Ectodermal cell (in vitro differentiated cells): ENCODE measurements around the gene TMC5.

Source experiments
- H3K27ac ChIP-seq: 2 replicates; pipeline ENCODE4 v1.7.0; 2013; ENCODE audit warnings: mild to moderate bottlenecking, low read depth, low read length; ENCODE audit not compliant: insufficient read depth, poor library complexity, severe bottlenecking
- H3K27me3 ChIP-seq: 2 replicates; pipeline ENCODE4 v1.7.0; 2013; ENCODE audit warnings: mild to moderate bottlenecking, low read length; ENCODE audit not compliant: insufficient read depth, control insufficient read depth, poor library complexity, severe bottlenecking
- H3K36me3 ChIP-seq: one replicate; pipeline ENCODE4 v1.7.0; 2013; ENCODE audit warnings: low read length; ENCODE audit not compliant: control insufficient read depth, insufficient read depth
- H3K4me1 ChIP-seq: one replicate; pipeline ENCODE4 v1.7.0; 2013; ENCODE audit warnings: low read length; ENCODE audit not compliant: control insufficient read depth, insufficient read depth
- H3K4me3 ChIP-seq: 2 replicates; pipeline ENCODE4 v1.7.0; 2013; ENCODE audit warnings: low read depth, low read length, control low read depth; ENCODE audit not compliant: insufficient read depth
- H3K9me3 ChIP-seq: 2 replicates; pipeline ENCODE4 v1.7.0; 2013; ENCODE audit warnings: mild to moderate bottlenecking, low read length, moderate library complexity; ENCODE audit not compliant: control insufficient read depth
- WGBS, 2 experiments: methylation state at CpG; one replicate each; pipeline ENCODE4 v1.1.7; 2013; ENCODE audit warnings: missing lambda C conversion rate in 2 of 2; 5-methylcytosine and 5-hydroxymethylcytosine counted together

Gene TMC5

GRCh38 chr16:19517424-19518089 is 99.9 kb downstream of the TMC5 start:
- peaks cover 11% of the 10 kb centered on the region for H3K4me1 ChIP-seq
- peaks cover 10% of the 10 kb centered on the region for H3K36me3 ChIP-seq
- no peak overlapping the region for H3K4me3 ChIP-seq
- 91 to 92% methylated on average over 7 to 8 of the region's 8 CpGs for WGBS, 2 experiments
- no peaks in the 10 kb centered on the region for H3K9me3 ChIP-seq
- no peak overlapping the region for H3K27ac ChIP-seq
- no peaks in the 10 kb centered on the region for H3K27me3 ChIP-seq

GRCh38 chr16:19518388-19518787 is 100.7 kb downstream of the TMC5 start:
- Histone ChIP-seq H3K27me3 (no peaks in the 10 kb centered on the region), H3K4me3 (no peak overlapping the region), H3K27ac (no peak overlapping the region), H3K36me3 (peaks cover 10% of the 10 kb centered on the region), H3K4me1 (peaks cover 11% of the 10 kb centered on the region), H3K9me3 (no peaks in the 10 kb centered on the region)
- 86 to 95% methylated on average over 1 to 2 of the region's 2 CpGs for WGBS, 2 experiments

- Histone ChIP-seq H3K36me3 (peaks cover under 1% of the 10 kb centered on the region), H3K4me1 (peaks cover 11% of the 10 kb centered on the region), H3K9me3 (no peaks in the 10 kb centered on the region), H3K27ac (no peak overlapping the region), H3K4me3 (peak overlapping the region; percentile 79), H3K27me3 (no peaks in the 10 kb centered on the region)
- 28 to 32% methylated on average over 8 of the region's 8 CpGs for WGBS, 2 experiments
Measured at GRCh38 chr16:19520861-19521331, 103.2 kb downstream of the TMC5 start.

GRCh38 chr16:19521471-19522396 is 104.1 kb downstream of the TMC5 start, which contains the start of gene GDE1:
Gene GDE1 (minus strand): TSS chr16:19522098. CDS start chr16:19521964, 134 bp downstream.
- peaks cover 11% of the 10 kb centered on the region for H3K4me1 ChIP-seq
- H3K36me3 ChIP-seq: no peaks in the 10 kb centered on the region
- H3K27me3 ChIP-seq: no peaks in the 10 kb centered on the region
- no peak within 1 kb of the TSS for H3K27ac ChIP-seq
- 0 to 1% methylated on average over 62 of the region's 62 CpGs for WGBS, 2 experiments
- peak within 1 kb of the TSS; percentile 79 for H3K4me3 ChIP-seq
- no peaks in the 10 kb centered on the region for H3K9me3 ChIP-seq

DNA sequence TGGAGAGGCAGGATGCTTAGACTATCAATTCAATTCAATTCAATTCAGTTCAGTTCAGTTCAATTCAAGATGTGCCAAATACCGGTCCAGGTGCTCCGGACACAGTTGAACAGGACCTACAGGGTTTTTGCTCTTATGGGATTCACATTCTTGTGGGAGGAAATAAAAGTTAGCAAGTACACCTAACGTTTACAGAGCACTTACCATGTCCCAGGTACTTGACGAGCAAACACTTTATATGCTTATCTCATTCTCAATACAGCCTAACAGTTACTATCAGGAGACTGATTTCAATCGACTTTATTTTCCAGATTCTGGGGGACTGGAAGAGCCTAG is 104.7 kb downstream of the TMC5 start:
- Histone ChIP-seq H3K9me3 (no peaks in the 10 kb centered on the region), H3K27me3 (no peaks in the 10 kb centered on the region), H3K4me3 (peak overlapping the region; percentile 79), H3K27ac (no peak overlapping the region), H3K4me1 (peaks cover 11% of the 10 kb centered on the region), H3K36me3 (no peaks in the 10 kb centered on the region)
- WGBS, 2 experiments: 53 to 59% methylated on average over 5 of the region's 5 CpGs

DNA sequence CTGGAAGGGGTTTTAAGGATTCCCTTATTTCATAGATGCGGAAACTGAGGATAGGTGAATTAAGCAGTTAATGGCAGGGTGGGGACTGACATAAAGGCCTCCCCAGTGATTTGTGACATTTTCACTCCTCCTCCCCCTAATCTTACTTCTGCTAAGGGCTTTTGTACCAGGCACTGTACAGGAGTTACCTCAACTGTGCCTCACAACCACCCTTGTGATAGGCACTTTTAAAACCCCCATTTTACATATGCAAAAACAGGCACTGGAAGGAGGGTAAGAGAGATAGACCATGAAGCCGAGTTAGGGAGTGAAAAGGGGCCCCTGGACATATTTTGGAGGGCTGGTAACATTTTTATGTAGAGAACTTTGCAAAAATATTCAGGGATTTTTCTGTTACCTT is 105.1 kb downstream of the TMC5 start:
- H3K4me3 ChIP-seq: no peak overlapping the region
- no peak overlapping the region for H3K27ac ChIP-seq
- no peaks in the 10 kb centered on the region for H3K27me3 ChIP-seq
- H3K9me3 ChIP-seq: no peaks in the 10 kb centered on the region
- peaks cover 11% of the 10 kb centered on the region for H3K4me1 ChIP-seq
- peaks cover under 1% of the 10 kb centered on the region for H3K36me3 ChIP-seq
- 79 to 92% methylated on average over 2 of the region's 2 CpGs for WGBS, 2 experiments

DNA sequence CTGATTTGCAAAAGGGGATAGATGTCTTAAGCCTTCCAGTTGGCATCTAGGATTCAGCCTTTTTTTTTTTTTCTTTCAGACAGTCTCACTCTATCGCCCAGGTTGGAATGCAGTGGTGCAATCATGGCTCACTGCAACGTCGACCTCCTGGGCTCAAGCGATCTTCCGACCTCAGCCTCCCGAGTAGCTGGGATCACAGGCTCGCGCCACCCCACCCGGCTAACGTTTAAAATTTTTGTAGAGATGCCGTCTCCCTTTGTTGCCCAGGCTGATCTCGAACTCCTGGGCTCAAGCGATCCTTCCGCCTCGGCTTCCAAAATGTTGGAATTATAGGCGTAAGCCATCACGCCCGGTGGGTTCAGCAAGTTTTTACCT is 105.5 kb downstream of the TMC5 start:
- Histone ChIP-seq H3K27me3 (no peaks in the 10 kb centered on the region), H3K4me3 (no peak overlapping the region), H3K9me3 (no peaks in the 10 kb centered on the region), H3K36me3 (peaks cover 5% of the 10 kb centered on the region), H3K4me1 (peaks cover 11% of the 10 kb centered on the region), H3K27ac (no peak overlapping the region)
- 83 to 84% methylated on average over 18 of the region's 18 CpGs for WGBS, 2 experiments

DNA sequence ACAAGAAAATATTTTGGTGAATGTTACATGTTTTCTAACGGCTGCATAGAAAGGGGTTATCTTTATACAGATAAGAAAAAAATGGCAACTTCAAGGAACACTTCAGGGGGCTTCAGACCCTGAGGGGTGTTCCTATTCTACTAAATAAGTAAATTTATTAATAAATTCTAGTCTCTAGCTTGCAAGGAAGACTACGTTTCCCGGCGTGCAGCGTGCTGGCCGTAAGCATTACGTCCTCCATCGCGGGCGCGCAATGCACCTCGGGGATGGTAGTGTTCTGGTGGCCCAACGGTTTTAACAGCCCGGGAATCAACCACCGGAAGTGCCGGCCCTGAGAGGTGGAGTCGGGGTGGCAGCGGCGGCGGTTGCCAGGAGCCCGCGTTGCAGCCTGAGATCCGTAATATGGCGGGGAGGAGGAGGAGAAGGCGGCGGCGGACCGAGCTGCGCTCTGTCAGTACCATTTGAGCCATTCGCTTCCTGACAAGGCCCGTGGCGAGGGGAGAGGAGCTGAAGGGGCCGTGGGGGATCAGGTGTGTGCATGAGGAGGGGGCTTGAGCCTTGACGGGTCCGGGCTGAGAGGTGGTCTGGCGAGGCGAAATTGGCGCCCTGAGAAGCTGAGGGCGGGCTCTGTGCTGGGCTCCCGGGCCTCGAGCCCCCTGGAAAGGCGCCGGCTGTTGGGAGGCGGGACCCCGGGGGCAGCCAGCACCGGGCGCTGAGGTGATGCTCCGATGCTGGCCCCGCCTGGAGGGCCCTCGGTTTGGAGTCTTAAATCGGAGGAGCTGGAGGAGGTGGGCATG is 106.1 kb downstream of the TMC5 start, which contains the start of gene CCP110:
TSS of gene CCP110 (plus strand) at position 384 of the 797 bp plus-strand sequence. CDS start 3,940 bp downstream, outside the sequence.
- Histone ChIP-seq H3K4me1 (peaks cover 11% of the 10 kb centered on the region), H3K27ac (peak within 1 kb of the TSS; percentile 28), H3K27me3 (no peaks in the 10 kb centered on the region), H3K36me3 (peaks cover 11% of the 10 kb centered on the region), H3K9me3 (no peaks in the 10 kb centered on the region), H3K4me3 (peak within 1 kb of the TSS; percentile 70)
- 2% methylated on average over 51 of the region's 51 CpGs for WGBS, 2 experiments

- WGBS, 2 experiments: 0% methylated on average over 11 of the region's 11 CpGs
- Histone ChIP-seq H3K36me3 (peaks cover 12% of the 10 kb centered on the region), H3K27me3 (no peaks in the 10 kb centered on the region), H3K9me3 (no peaks in the 10 kb centered on the region), H3K4me1 (peaks cover 11% of the 10 kb centered on the region), H3K4me3 (peak overlapping the region; percentile 70), H3K27ac (peak overlapping the region; percentile 28)
Measured at GRCh38 chr16:19524356-19524615, 106.6 kb downstream of the TMC5 start.
